ENCODE data around the gene SELENOF. TPM values are rescaled to one million over a fixed set of nuclear protein-coding genes. Genes with fewer than 3 reads are reported as not detected.

Gene SELENOF
- total and polyA plus RNA-seq, 2 of the 4 experiments (the other 2 are of a cell fraction) = 60.0 to 153 TPM

DNA sequence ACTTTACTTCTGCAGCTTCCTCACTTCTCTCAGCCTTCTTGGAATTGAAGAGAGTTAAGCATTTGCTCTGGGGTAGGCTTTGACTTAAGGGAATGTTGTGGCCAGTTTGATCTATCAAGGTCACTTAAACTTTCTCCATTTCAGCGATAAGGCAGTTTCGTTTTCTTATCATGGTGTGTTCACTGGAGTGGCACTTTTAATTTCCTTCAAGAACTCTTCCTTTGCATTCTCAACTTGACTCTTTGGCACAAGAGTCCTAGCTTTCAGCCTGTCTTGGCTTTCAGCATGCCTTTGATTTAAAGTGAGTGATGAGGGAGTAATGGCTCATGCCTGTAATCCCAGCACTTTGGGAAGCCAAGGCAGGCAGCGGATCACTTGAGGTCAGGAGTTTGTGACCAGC, 39.2 kb upstream of the SELENOF start:
- peak overlapping the region; percentile 27; the same call in 1 of the 2 replicates for H3K4me3 ChIP-seq (ENCODE audit: insufficient read depth, low read depth, low read length)
- H3K27me3 ChIP-seq (ENCODE audit: control insufficient read depth, insufficient read depth, low read length) = no peaks in the 10 kb centered on the region
- H2BK5ac ChIP-seq (ENCODE audit: low read depth, low read length, poor library complexity, severe bottlenecking) = no peak overlapping the region
- BruUV-seq (replicated peaks) = no TSS peak
- CTCF ChIA-PET = interaction anchor here (1.4 kb wide), 1 partner anchor 11 kb away, joined by 6 read pairs; no protein-coding TSS in a partner anchor
- H4K5ac ChIP-seq (ENCODE audit: low read depth, low read length) = no peak overlapping the region
- 0 out of 2 replicates have a peak, but pooled peaks cover 2% of the 10 kb centered on the region for H3K4me1 ChIP-seq (ENCODE audit: control insufficient read depth, insufficient read depth, low read length)
- H2AK9ac ChIP-seq (replicated peaks; ENCODE audit: low read depth, low read length, poor library complexity) = no peak overlapping the region
- no peak overlapping the region for H3K56ac ChIP-seq (ENCODE audit: extremely low read depth, insufficient read depth, low read length)
- intact Hi-C loops (cut with micrococcal nuclease) (loop anchor here (5.0 kb wide), 1 partner anchor 41 kb away; the partner anchor contains the start of genes HS2ST1 and SELENOF), dilution Hi-C loops (cut with HindIII; ENCODE audit: low sequenced_read_pairs, unreplicated experiment) (no loop called here), in situ Hi-C loops (cut with MboI; ENCODE audit: low sequenced_read_pairs) (loop anchor here (10.0 to 25.0 kb wide), 2 partner anchors 118 to 566 kb away; partner anchors contain the start of gene ODF2L)
- no peak overlapping the region for H3K23ac ChIP-seq (ENCODE audit: low read depth, low read length)
- no peak overlapping the region for H2AFZ ChIP-seq (replicated peaks; ENCODE audit: low read length, poor library complexity)
- H3K4ac ChIP-seq (ENCODE audit: low read depth, low read length) = no peak overlapping the region
- no peaks in the 10 kb centered on the region for H4K20me1 ChIP-seq (ENCODE audit: insufficient read depth, low read length)
- POLR2A ChIA-PET (ENCODE audit: unreplicated experiment) = no interaction called here
- no peak overlapping the region for H3K9ac ChIP-seq (ENCODE audit: low read depth, low read length)
- TF ChIP-seq FOS (IDR thresholded peaks at IDR 0.05; ENCODE audit: low read depth, low read length) (no peak), SMC3 (IDR thresholded peaks at IDR 0.05; ENCODE audit: low read depth, low read length) (no peak), MAFK (IDR thresholded peaks at IDR 0.05; ENCODE audit: low read depth, low read length) (no peak), POLR2A (IDR thresholded peaks at IDR 0.05; ENCODE audit: low read depth, low read length) (no peak), CEBPB (IDR thresholded peaks at IDR 0.05; ENCODE audit: low read depth, low read length) (no peak), RAD21 (IDR thresholded peaks at IDR 0.05; ENCODE audit: low read length) (no peak), USF2 (IDR thresholded peaks at IDR 0.05; ENCODE audit: low read depth, low read length) (no peak), BHLHE40 (IDR thresholded peaks at IDR 0.05; ENCODE audit: low read depth, low read length) (no peak), CHD1 (IDR thresholded peaks at IDR 0.05; ENCODE audit: low read depth, low read length) (no peak), MAZ (IDR thresholded peaks at IDR 0.05; ENCODE audit: borderline replicate concordance, low read depth, low read length) (no peak), ELK1 (IDR thresholded peaks at IDR 0.05; ENCODE audit: borderline replicate concordance, low read depth, low read length) (no peak), NFE2L2 (IDR thresholded peaks at IDR 0.05; ENCODE audit: low read depth, low read length) (no peak), MXI1 (IDR thresholded peaks at IDR 0.05; ENCODE audit: borderline replicate concordance, low read depth, low read length) (no peak), RFX5 (IDR thresholded peaks at IDR 0.05; ENCODE audit: low read depth, low read length) (no peak), RCOR1 (IDR thresholded peaks at IDR 0.05; ENCODE audit: insufficient replicate concordance, low read length) (no peak)
- TF ChIP-seq, protein P1, sequence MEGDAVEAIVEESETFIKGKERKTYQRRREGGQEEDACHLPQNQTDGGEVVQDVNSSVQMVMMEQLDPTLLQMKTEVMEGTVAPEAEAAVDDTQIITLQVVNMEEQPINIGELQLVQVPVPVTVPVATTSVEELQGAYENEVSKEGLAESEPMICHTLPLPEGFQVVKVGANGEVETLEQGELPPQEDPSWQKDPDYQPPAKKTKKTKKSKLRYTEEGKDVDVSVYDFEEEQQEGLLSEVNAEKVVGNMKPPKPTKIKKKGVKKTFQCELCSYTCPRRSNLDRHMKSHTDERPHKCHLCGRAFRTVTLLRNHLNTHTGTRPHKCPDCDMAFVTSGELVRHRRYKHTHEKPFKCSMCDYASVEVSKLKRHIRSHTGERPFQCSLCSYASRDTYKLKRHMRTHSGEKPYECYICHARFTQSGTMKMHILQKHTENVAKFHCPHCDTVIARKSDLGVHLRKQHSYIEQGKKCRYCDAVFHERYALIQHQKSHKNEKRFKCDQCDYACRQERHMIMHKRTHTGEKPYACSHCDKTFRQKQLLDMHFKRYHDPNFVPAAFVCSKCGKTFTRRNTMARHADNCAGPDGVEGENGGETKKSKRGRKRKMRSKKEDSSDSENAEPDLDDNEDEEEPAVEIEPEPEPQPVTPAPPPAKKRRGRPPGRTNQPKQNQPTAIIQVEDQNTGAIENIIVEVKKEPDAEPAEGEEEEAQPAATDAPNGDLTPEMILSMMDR (conservative IDR thresholded peaks at IDR 0.05; ENCODE audit: low read depth, low read length) = no peak
- no peak overlapping the region for H2AK5ac ChIP-seq (ENCODE audit: low read depth, low read length)
- no peaks in the 10 kb centered on the region; the same call in 1 of the 2 replicates for H3K9me1 ChIP-seq (ENCODE audit: insufficient read depth, low read length)
- no peak overlapping the region for H4K8ac ChIP-seq (ENCODE audit: low read depth in 2 of 2, low read length in 2 of 2)
- no peak overlapping the region for H3K18ac ChIP-seq (ENCODE audit: low read depth, low read length)
- no peak overlapping the region for H3K27ac ChIP-seq (ENCODE audit: insufficient read depth, low read length)
- DNase-seq = no peak
- H3K9me3 ChIP-seq (ENCODE audit: control insufficient read depth, insufficient read depth, low read length) = no peaks in the 10 kb centered on the region
- H3K36me3 ChIP-seq (ENCODE audit: control insufficient read depth, insufficient read depth, low read length) = no peaks in the 10 kb centered on the region
- no peak overlapping the region for H4K91ac ChIP-seq (ENCODE audit: insufficient read depth, low read depth, low read length)
- ATAC-seq (ENCODE audit: low read depth) = peak; percentile 19
- H2BK15ac ChIP-seq (ENCODE audit: low read depth, low read length) = no peak overlapping the region
- WGBS, 2 experiments (ENCODE audit: extremely low coverage in 2 of 2, insufficient read length in 1 of 2) = no CpG with 5 or more reads among the region's 3 CpGs
- peak overlapping the region; percentile 84 for H3K4me2 ChIP-seq (ENCODE audit: low read depth, low read length)
- H2BK120ac ChIP-seq (ENCODE audit: low read depth, low read length) = no peak overlapping the region
- H3K79me1 ChIP-seq (ENCODE audit: low read depth in 1 of 2, low read length in 2 of 2) = peaks cover 9 to 14% of the 10 kb centered on the region in 2 experiments
- no peak overlapping the region for H2BK20ac ChIP-seq (ENCODE audit: low read depth, low read length)
- no peak overlapping the region for H3K14ac ChIP-seq (replicated peaks; ENCODE audit: low read depth, low read length)

All from IMR-90 (cell line).